Measurements from ENCODE around the gene NDUFV3. TPM values are rescaled to one million over a fixed set of nuclear protein-coding genes. Genes with fewer than 3 reads are reported as not detected.

NDUFV3 gene
- polyA plus RNA-seq, 1 of the 3 experiments (the other 2 are of a cell fraction): 32.9 TPM

GRCh38 chr21:42864815-42865775, 28.0 kb upstream of the NDUFV3 start:
- H3K79me2 ChIP-seq (ENCODE audit: insufficient read depth): peaks cover 72% of the 10 kb centered on the region
- 84% methylated on average over 15 of the region's 26 CpGs for WGBS (ENCODE audit: low lambda C conversion rate)
- H4K20me1 ChIP-seq (ENCODE audit: insufficient read depth): peaks cover 30% of the 10 kb centered on the region
- no peaks in the 10 kb centered on the region for H3K27me3 ChIP-seq (ENCODE audit: insufficient read depth)
- peak; percentile 72 for DNase-seq
- H3K4me2 ChIP-seq: no peak overlapping the region
- no peaks in the 10 kb centered on the region for H3K9me3 ChIP-seq
- H2AFZ ChIP-seq (ENCODE audit: low read depth): no peak overlapping the region
- no peaks in the 10 kb centered on the region for H3F3A ChIP-seq (replicated peaks; ENCODE audit: insufficient read depth)
- POLR2A ChIA-PET: no interaction called here
- no peak overlapping the region for H3K9ac ChIP-seq
- no peak overlapping the region for H3K4me3 ChIP-seq (ENCODE audit: low read depth in 2 of 2, low read length in 1 of 2)
- H3K4me1 ChIP-seq (ENCODE audit: control insufficient read depth in 1 of 2, insufficient read depth in 2 of 2, low read depth in 1 of 2, low read length in 1 of 2): peaks cover 0 to 25% of the 10 kb centered on the region in 2 experiments; a peak in 1 of 4 replicates
- CTCF ChIA-PET: interaction anchor here (0.8 to 2.3 kb wide), 3 partner anchors 13 to 272 kb away, joined by 3 to 6 read pairs (median 4); no protein-coding TSS in a partner anchor
- peaks cover 17 to 65% of the 10 kb centered on the region in 2 experiments for H3K36me3 ChIP-seq (replicated peaks in 1 of 2; ENCODE audit: control insufficient read depth in 1 of 2, insufficient read depth in 2 of 2, low read length in 1 of 2)
- TF ChIP-seq USF1 (IDR thresholded peaks at IDR 0.05; ENCODE audit: borderline replicate concordance, low read depth): no peak
- no peak for TF ChIP-seq RAD21 (IDR thresholded peaks at IDR 0.05; ENCODE audit: low read length)
- no peaks in the 10 kb centered on the region for H3K9me2 ChIP-seq
- peak overlapping the region in 1 of 2 experiments; percentile 77; a peak in 2 of 4 replicates for H3K27ac ChIP-seq (ENCODE audit: low read depth in 2 of 2, low read length in 1 of 2)

- peak overlapping the region in 1 of 2 experiments; percentile 77; a peak in 2 of 4 replicates for H3K27ac ChIP-seq (ENCODE audit: low read depth in 2 of 2, low read length in 1 of 2)
- no peaks in the 10 kb centered on the region for H3K27me3 ChIP-seq (ENCODE audit: insufficient read depth)
- peaks cover 30% of the 10 kb centered on the region for H4K20me1 ChIP-seq (ENCODE audit: insufficient read depth)
- H3K4me2 ChIP-seq: no peak overlapping the region
- peaks cover 0 to 25% of the 10 kb centered on the region in 2 experiments; a peak in 1 of 4 replicates for H3K4me1 ChIP-seq (ENCODE audit: control insufficient read depth in 1 of 2, insufficient read depth in 2 of 2, low read depth in 1 of 2, low read length in 1 of 2)
- H3F3A ChIP-seq (replicated peaks; ENCODE audit: insufficient read depth): no peaks in the 10 kb centered on the region
- TF ChIP-seq EZH2phosphoT487 (IDR thresholded peaks at IDR 0.05; ENCODE audit: borderline replicate concordance, low read depth): no peak
- peak; percentile 46 for TF ChIP-seq MXI1 (IDR thresholded peaks at IDR 0.05; ENCODE audit: low read depth, low read length)
- H3K9me2 ChIP-seq: no peaks in the 10 kb centered on the region
- no peak overlapping the region for H2AFZ ChIP-seq (ENCODE audit: low read depth)
- DNase-seq: peak; percentile 73
- H3K79me2 ChIP-seq (ENCODE audit: insufficient read depth): peaks cover 73% of the 10 kb centered on the region
- 73% methylated on average over 7 of the region's 8 CpGs for WGBS (ENCODE audit: low lambda C conversion rate)
- H3K4me3 ChIP-seq (ENCODE audit: low read depth in 2 of 2, low read length in 1 of 2): no peak overlapping the region
- H3K9me3 ChIP-seq: no peaks in the 10 kb centered on the region
- CTCF ChIA-PET: no interaction called here
- H3K9ac ChIP-seq: no peak overlapping the region
- peaks cover 18 to 63% of the 10 kb centered on the region in 2 experiments for H3K36me3 ChIP-seq (replicated peaks in 1 of 2; ENCODE audit: control insufficient read depth in 1 of 2, insufficient read depth in 2 of 2, low read length in 1 of 2)
- POLR2A ChIA-PET: no interaction called here
Measured at GRCh38 chr21:42865776-42866160, 27.3 kb upstream of the NDUFV3 start.

GRCh38 chr21:42868196-42868595, 24.9 kb upstream of the NDUFV3 start:
- Histone ChIP-seq H3K9me3 (no peaks in the 10 kb centered on the region), H3K4me2 (no peak overlapping the region), H3K27me3 (ENCODE audit: insufficient read depth) (no peaks in the 10 kb centered on the region), H3K9ac (no peak overlapping the region), H3K79me2 (ENCODE audit: insufficient read depth) (peaks cover 86% of the 10 kb centered on the region), H3K9me2 (no peaks in the 10 kb centered on the region), H3F3A (replicated peaks; ENCODE audit: insufficient read depth) (no peaks in the 10 kb centered on the region), H3K27ac (ENCODE audit: low read depth in 2 of 2, low read length in 1 of 2) (no peak overlapping the region), H3K36me3 (replicated peaks in 1 of 2; ENCODE audit: control insufficient read depth in 1 of 2, insufficient read depth in 2 of 2, low read length in 1 of 2) (peaks cover 30 to 58% of the 10 kb centered on the region in 2 experiments), H2AFZ (ENCODE audit: low read depth) (no peak overlapping the region), H3K4me3 (ENCODE audit: low read depth in 2 of 2, low read length in 1 of 2) (no peak overlapping the region), H4K20me1 (ENCODE audit: insufficient read depth) (peaks cover 28% of the 10 kb centered on the region), H3K4me1 (ENCODE audit: control insufficient read depth in 1 of 2, insufficient read depth in 2 of 2, low read depth in 1 of 2, low read length in 1 of 2) (peaks cover 0 to 25% of the 10 kb centered on the region in 2 experiments; a peak in 1 of 4 replicates)
- POLR2A ChIA-PET: no interaction called here
- CTCF ChIA-PET: interaction anchor here (1.0 kb wide), 1 partner anchor 215 kb away, joined by 3 read pairs; no protein-coding TSS in a partner anchor
- WGBS (ENCODE audit: low lambda C conversion rate): 100% methylated on average over 3 of the region's 10 CpGs
- DNase-seq: no peak
- no peak for TF ChIP-seq CTCF (IDR thresholded peaks at IDR 0.05)
- no peak for TF ChIP-seq POLR2AphosphoS5 (IDR thresholded peaks at IDR 0.05; ENCODE audit: low read depth, low read length)
- TF ChIP-seq SIN3A (IDR thresholded peaks at IDR 0.05; ENCODE audit: borderline replicate concordance, low read depth, low read length): no peak
- TF ChIP-seq EP300 (IDR thresholded peaks at IDR 0.05; ENCODE audit: borderline replicate concordance in 1 of 2, low read depth in 1 of 2, low read length in 1 of 2): no peak
- no peak for TF ChIP-seq EZH2phosphoT487 (IDR thresholded peaks at IDR 0.05; ENCODE audit: borderline replicate concordance, low read depth)
- no peak for TF ChIP-seq FOXM1 (IDR thresholded peaks at IDR 0.05; ENCODE audit: low read depth)
- TF ChIP-seq CHD2 (IDR thresholded peaks at IDR 0.05; ENCODE audit: low read length, partially characterized antibody): no peak
- no peak for TF ChIP-seq MEF2A (IDR thresholded peaks at IDR 0.05; ENCODE audit: borderline replicate concordance, low read depth)
- no peak for TF ChIP-seq JUND (IDR thresholded peaks at IDR 0.05)
- TF ChIP-seq RAD21 (IDR thresholded peaks at IDR 0.05; ENCODE audit: low read length): no peak
- TF ChIP-seq TCF12 (IDR thresholded peaks at IDR 0.05): no peak
- TF ChIP-seq ZBTB33 (IDR thresholded peaks at IDR 0.05; ENCODE audit: borderline replicate concordance, low read depth): no peak

All from SK-N-SH (cell line).